ENCODE results near the gene SLCO1B3.

The SLCO1B3 gene

GRCh38 chr12:20868277-20868676 lies 57.8 kb downstream of the SLCO1B3 start:
- Histone ChIP-seq H4K8ac (ENCODE audit: low read depth, low read length) (no peak overlapping the region), H3K27ac (ENCODE audit: low read depth, low read length) (no peak overlapping the region), H3K4ac (ENCODE audit: low read depth, low read length) (no peak overlapping the region), H2BK120ac (ENCODE audit: insufficient read depth, low read length, poor library complexity) (no peak overlapping the region), H3K79me1 (ENCODE audit: low read length) (no peaks in the 10 kb centered on the region), H3K36me3 (ENCODE audit: control insufficient read depth in 1 of 2, insufficient read depth in 2 of 2, low read length in 2 of 2) (no peaks in the 10 kb centered on the region), H3K9ac (ENCODE audit: low read length) (no peak overlapping the region), H2AFZ (ENCODE audit: insufficient read depth, low read length, poor library complexity) (no peak overlapping the region), H3K79me2 (ENCODE audit: control insufficient read depth, insufficient read depth, low read length, poor library complexity) (no peaks in the 10 kb centered on the region), H3K9me3 (ENCODE audit: insufficient read depth, low read depth, low read length) (no peaks in the 10 kb centered on the region), H2BK12ac (ENCODE audit: low read length) (no peak overlapping the region), H4K91ac (ENCODE audit: low read depth, low read length) (no peak overlapping the region), H3K4me1 (ENCODE audit: control insufficient read depth in 1 of 2, insufficient read depth in 2 of 2, low read length in 2 of 2) (no peaks in the 10 kb centered on the region), H3K27me3 (ENCODE audit: insufficient read depth, low read length) (no peaks in the 10 kb centered on the region), H4K12ac (ENCODE audit: low read depth, low read length) (no peak overlapping the region), H2AK5ac (ENCODE audit: low read length) (no peak overlapping the region), H2BK5ac (ENCODE audit: low read depth, low read length, poor library complexity) (no peak overlapping the region), H3K23ac (ENCODE audit: low read length) (no peak overlapping the region), H3K4me2 (ENCODE audit: low read length) (no peak overlapping the region), H3K18ac (ENCODE audit: low read length) (no peak overlapping the region), H3K14ac (ENCODE audit: low read length) (no peak overlapping the region), H3K4me3 (ENCODE audit: low read depth, low read length) (no peak overlapping the region)
- no CpG with 5 or more reads among the region's 2 CpGs for WGBS (ENCODE audit: extremely low coverage, insufficient coverage, insufficient read length)
- no peak for DNase-seq

- Histone ChIP-seq H3K79me1 (ENCODE audit: low read length) (no peaks in the 10 kb centered on the region), H3K36me3 (ENCODE audit: control insufficient read depth in 1 of 2, insufficient read depth in 2 of 2, low read length in 2 of 2) (no peaks in the 10 kb centered on the region), H4K91ac (ENCODE audit: low read depth, low read length) (no peak overlapping the region), H3K27ac (ENCODE audit: low read depth, low read length) (no peak overlapping the region), H2AK5ac (ENCODE audit: low read length) (no peak overlapping the region), H3K23ac (ENCODE audit: low read length) (no peak overlapping the region), H3K9ac (ENCODE audit: low read length) (no peak overlapping the region), H4K8ac (ENCODE audit: low read depth, low read length) (no peak overlapping the region), H3K18ac (ENCODE audit: low read length) (no peak overlapping the region), H3K14ac (ENCODE audit: low read length) (no peak overlapping the region), H3K9me3 (ENCODE audit: insufficient read depth, low read depth, low read length) (no peaks in the 10 kb centered on the region), H3K4me3 (ENCODE audit: low read depth, low read length) (no peak overlapping the region), H2BK12ac (ENCODE audit: low read length) (no peak overlapping the region), H3K4ac (ENCODE audit: low read depth, low read length) (no peak overlapping the region), H2BK120ac (ENCODE audit: insufficient read depth, low read length, poor library complexity) (no peak overlapping the region), H3K27me3 (ENCODE audit: insufficient read depth, low read length) (no peaks in the 10 kb centered on the region), H4K12ac (ENCODE audit: low read depth, low read length) (no peak overlapping the region), H3K4me1 (ENCODE audit: control insufficient read depth in 1 of 2, insufficient read depth in 2 of 2, low read length in 2 of 2) (no peaks in the 10 kb centered on the region), H2BK5ac (ENCODE audit: low read depth, low read length, poor library complexity) (no peak overlapping the region), H3K4me2 (ENCODE audit: low read length) (no peak overlapping the region), H3K79me2 (ENCODE audit: control insufficient read depth, insufficient read depth, low read length, poor library complexity) (no peaks in the 10 kb centered on the region), H2AFZ (ENCODE audit: insufficient read depth, low read length, poor library complexity) (no peak overlapping the region)
- no peak for DNase-seq
These were observed 72.8 kb downstream of the SLCO1B3 start for GRCh38 chr12:20883288-20883687.

DNA sequence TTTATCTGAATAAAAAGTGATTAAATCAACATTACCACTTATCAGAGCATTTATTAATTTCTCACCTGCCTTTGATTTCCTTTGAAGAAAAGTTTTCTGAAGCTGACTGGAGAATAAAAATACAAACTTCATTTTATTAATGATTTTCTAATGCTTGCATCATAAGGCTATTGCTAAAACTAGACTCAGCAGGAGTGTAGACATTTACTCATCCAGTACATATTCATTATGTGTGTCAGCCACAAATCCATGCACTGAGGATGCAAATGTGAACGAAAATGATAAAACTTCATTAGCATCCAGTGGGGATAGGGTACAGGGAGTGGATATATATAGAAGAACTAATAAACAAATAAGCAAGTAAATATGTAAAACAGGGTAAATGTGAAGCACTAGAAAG lies 74.6 kb downstream of the SLCO1B3 start:
- Histone ChIP-seq H3K14ac (ENCODE audit: low read length) (no peak overlapping the region), H3K9ac (ENCODE audit: low read length) (no peak overlapping the region), H3K4ac (ENCODE audit: low read depth, low read length) (no peak overlapping the region), H2BK12ac (ENCODE audit: low read length) (no peak overlapping the region), H3K27me3 (ENCODE audit: insufficient read depth, low read length) (no peaks in the 10 kb centered on the region), H2BK5ac (ENCODE audit: low read depth, low read length, poor library complexity) (no peak overlapping the region), H3K4me1 (ENCODE audit: control insufficient read depth in 1 of 2, insufficient read depth in 2 of 2, low read length in 2 of 2) (no peaks in the 10 kb centered on the region), H3K79me1 (ENCODE audit: low read length) (no peaks in the 10 kb centered on the region), H3K23ac (ENCODE audit: low read length) (no peak overlapping the region), H2BK120ac (ENCODE audit: insufficient read depth, low read length, poor library complexity) (no peak overlapping the region), H4K8ac (ENCODE audit: low read depth, low read length) (no peak overlapping the region), H2AK5ac (ENCODE audit: low read length) (no peak overlapping the region), H3K18ac (ENCODE audit: low read length) (no peak overlapping the region), H3K79me2 (ENCODE audit: control insufficient read depth, insufficient read depth, low read length, poor library complexity) (no peaks in the 10 kb centered on the region), H3K9me3 (ENCODE audit: insufficient read depth, low read depth, low read length) (no peaks in the 10 kb centered on the region), H3K36me3 (ENCODE audit: control insufficient read depth in 1 of 2, insufficient read depth in 2 of 2, low read length in 2 of 2) (no peaks in the 10 kb centered on the region), H3K27ac (ENCODE audit: low read depth, low read length) (no peak overlapping the region), H3K4me3 (ENCODE audit: low read depth, low read length) (no peak overlapping the region), H4K91ac (ENCODE audit: low read depth, low read length) (no peak overlapping the region), H3K4me2 (ENCODE audit: low read length) (no peak overlapping the region), H4K12ac (ENCODE audit: low read depth, low read length) (no peak overlapping the region), H2AFZ (ENCODE audit: insufficient read depth, low read length, poor library complexity) (no peak overlapping the region)
- DNase-seq = no peak
- WGBS (ENCODE audit: extremely low coverage, insufficient coverage, insufficient read length) = no CpG with 5 or more reads among the region's 1 CpG

- Histone ChIP-seq H3K9ac (ENCODE audit: low read length) (no peak overlapping the region), H3K18ac (ENCODE audit: low read length) (no peak overlapping the region), H2BK5ac (ENCODE audit: low read depth, low read length, poor library complexity) (no peak overlapping the region), H2AFZ (ENCODE audit: insufficient read depth, low read length, poor library complexity) (no peak overlapping the region), H4K12ac (ENCODE audit: low read depth, low read length) (no peak overlapping the region), H3K4me3 (ENCODE audit: low read depth, low read length) (no peak overlapping the region), H3K4me2 (ENCODE audit: low read length) (no peak overlapping the region), H3K27ac (ENCODE audit: low read depth, low read length) (no peak overlapping the region), H3K4ac (ENCODE audit: low read depth, low read length) (no peak overlapping the region), H4K91ac (ENCODE audit: low read depth, low read length) (no peak overlapping the region), H2BK12ac (ENCODE audit: low read length) (no peak overlapping the region), H3K27me3 (ENCODE audit: insufficient read depth, low read length) (no peaks in the 10 kb centered on the region), H3K4me1 (ENCODE audit: control insufficient read depth in 1 of 2, insufficient read depth in 2 of 2, low read length in 2 of 2) (no peaks in the 10 kb centered on the region), H3K79me2 (ENCODE audit: control insufficient read depth, insufficient read depth, low read length, poor library complexity) (no peaks in the 10 kb centered on the region), H3K79me1 (ENCODE audit: low read length) (no peaks in the 10 kb centered on the region), H4K8ac (ENCODE audit: low read depth, low read length) (no peak overlapping the region), H2BK120ac (ENCODE audit: insufficient read depth, low read length, poor library complexity) (no peak overlapping the region), H3K23ac (ENCODE audit: low read length) (no peak overlapping the region), H3K14ac (ENCODE audit: low read length) (no peak overlapping the region), H2AK5ac (ENCODE audit: low read length) (no peak overlapping the region), H3K9me3 (ENCODE audit: insufficient read depth, low read depth, low read length) (no peaks in the 10 kb centered on the region), H3K36me3 (ENCODE audit: control insufficient read depth in 1 of 2, insufficient read depth in 2 of 2, low read length in 2 of 2) (no peaks in the 10 kb centered on the region)
- DNase-seq = no peak
- no CpG with 5 or more reads among the region's 2 CpGs for WGBS (ENCODE audit: extremely low coverage, insufficient coverage, insufficient read length)
These were observed 75.0 kb downstream of the SLCO1B3 start for GRCh38 chr12:20885552-20885951.
